Activated T-cell treated with anti-CD3 and anti-CD28 coated beads, Interleukin-2, amount 50 U/mL, for 1 hour (primary cell): ENCODE results near the gene DST.

ENCODE experiments used
- DNase-seq: peaks from one replicate; pipeline ENCODE4 v3.0.0-alpha.2; 2020

DST gene

DNA sequence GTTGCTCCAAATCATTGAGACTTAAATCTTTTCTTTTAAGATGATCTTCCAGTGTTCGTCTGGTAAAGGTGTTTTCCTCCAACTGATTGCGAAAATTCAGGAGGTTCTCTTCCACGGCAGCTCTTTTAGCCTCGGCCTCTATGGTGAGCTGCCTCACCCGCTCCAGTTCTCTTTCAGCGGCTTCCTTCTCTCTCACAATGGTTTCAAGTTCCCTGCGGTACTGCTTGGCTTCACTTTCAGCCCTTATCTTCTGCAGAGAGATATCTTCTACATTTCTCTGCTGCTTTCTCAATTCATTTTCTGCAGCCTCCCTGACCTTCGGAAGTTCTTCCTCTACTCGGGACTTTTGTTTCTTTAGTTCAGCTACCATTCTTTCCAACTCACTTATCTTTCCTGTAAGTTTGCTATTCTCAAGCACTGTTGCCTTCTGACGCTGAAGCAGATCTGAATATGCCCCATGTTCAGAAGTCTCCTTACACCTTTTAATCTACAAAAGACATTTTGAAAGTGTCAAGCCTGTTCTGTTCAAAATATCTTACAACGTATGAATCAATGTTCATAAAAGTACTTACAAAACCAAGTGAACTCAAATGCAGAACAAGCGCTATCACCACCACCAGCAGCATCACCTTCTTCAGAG is 22.3 kb downstream of the DST start:
- DNase-seq, result no peak

DNA sequence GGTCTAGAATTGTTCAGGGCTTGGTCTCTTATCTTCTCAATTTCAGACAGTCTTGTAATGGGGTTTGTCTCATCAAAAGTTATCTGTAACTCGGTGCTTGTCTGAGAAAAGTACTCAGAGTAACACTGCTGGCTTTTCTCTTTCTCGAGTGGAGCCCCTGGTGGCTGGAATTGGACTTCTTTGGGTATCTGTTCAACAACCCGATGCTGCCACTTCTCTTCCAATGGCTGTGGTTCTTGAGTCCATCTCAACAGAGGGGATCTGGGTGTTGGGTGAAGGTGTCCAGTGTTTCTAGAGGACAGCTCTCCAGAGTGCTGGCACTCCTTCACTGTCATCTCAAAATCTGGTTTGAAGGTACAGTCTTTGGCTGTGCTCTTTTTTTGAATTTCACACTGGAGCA is 24.6 kb downstream of the DST start:
- no peak for DNase-seq

DNA sequence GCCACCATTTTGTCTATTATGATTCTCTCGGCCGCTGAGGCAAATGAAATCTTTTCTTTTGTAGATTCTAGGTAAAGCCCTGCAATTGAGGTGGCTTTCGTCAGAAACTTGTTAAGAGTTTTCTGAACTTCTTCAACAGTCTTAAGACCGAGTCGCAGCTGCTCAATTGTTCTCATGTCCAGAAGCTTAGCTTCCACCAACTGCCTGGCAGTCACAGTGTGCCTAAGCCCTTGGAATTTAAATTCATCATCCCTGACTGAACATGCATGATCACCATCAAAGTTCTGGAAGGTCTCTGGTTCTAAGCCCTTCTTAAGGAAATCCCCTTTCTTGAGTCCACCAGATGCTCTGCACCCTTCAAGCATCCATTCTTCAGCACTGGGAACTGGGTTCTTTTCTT is 25.7 kb downstream of the DST start:
- DNase-seq, result no peak

DNA sequence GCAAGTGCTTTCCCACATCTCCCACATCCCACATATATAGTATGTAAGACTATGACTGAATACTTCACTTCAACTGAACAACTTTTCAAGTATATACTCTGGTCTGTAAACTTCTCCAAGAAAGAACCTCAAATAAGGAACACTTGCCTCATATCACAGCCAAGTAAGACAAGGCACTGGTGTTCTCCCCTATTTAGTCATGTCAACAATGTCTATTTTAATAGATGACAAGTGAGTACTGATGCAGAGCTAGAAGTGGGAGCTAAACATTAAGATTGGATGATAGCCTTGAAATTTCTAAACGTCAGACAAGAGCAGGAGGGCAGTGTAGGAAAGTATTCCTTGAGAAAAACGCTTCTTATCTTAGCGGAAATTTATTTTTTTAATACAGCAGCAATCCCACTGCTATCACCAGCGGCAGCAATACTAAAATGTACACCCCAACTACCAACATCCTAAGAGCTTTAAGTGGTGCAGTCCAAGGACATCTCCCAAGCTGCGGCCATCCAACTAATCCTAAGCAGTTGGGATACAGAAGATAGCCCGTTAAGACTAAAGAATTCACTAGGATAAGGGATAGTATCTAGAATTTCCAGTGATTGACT is 29.3 kb downstream of the DST start:
- no peak for DNase-seq

DNA sequence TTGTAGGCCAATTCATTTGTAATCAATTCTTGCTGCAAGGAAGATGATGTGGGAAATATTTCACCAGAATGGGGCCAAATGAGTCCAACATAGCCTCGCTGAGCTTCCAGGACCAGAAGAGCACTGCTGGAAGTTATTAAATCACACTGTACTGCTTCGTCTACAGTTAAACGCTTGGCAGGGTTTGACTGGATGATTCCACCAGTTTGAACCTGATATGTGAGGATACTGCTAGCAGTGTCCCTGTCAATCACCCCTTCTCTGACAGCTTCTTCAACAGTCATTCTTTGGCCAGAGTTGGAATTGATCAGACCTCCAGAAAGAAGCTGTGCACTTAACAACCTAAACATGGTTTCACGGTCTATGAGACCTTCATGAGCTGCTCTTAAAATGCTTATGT is 34.4 kb downstream of the DST start:
- DNase-seq, result no peak

DNA sequence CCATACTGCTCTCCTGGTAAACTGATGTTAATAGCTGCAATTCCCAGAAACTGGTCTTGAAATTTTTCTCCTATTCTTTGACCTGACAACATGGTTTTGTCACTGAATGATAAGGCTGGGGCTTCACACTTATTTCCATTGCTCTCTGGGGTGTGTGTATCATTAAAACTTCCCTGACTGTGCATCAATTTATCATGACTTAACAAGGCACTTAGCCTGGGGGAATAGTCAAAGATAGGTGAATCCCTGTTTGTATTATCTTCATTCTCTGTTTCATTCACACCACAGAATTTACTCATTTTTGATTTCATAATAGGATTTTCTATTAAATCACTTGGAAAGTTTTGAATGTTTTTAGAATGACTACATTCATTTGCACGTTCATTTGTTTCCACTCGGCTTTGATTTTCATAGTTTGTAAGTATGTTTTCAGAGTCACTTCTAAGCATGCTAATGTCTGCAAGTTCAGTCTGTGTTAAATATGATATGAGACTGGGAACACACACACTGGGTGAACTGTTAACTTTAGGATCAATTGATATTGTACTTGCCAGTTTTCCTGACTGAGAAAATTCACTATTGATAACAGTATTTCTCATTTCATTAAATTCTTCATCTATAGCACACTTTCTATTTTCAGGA is 35.5 kb downstream of the DST start:
- DNase-seq, result no peak

DNA sequence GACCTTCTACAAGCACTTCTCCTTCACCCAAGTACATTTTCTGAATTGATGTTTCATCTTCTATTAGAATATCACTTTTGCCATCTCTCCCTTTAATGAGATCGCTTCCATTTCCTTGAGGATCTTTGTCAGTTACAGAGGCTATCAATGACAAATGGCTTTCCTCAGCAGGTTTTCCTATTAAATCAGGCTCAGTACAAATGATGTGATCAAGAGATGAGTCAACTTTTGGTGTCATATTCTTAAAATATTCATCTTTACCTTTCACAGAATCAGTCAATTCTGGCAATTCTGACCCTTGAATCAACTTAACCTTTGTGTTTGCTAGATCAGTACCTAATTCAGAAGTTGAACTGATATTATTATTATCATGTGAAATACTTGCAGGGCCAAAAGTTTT is 37.3 kb downstream of the DST start:
- DNase-seq, result no peak

DNA sequence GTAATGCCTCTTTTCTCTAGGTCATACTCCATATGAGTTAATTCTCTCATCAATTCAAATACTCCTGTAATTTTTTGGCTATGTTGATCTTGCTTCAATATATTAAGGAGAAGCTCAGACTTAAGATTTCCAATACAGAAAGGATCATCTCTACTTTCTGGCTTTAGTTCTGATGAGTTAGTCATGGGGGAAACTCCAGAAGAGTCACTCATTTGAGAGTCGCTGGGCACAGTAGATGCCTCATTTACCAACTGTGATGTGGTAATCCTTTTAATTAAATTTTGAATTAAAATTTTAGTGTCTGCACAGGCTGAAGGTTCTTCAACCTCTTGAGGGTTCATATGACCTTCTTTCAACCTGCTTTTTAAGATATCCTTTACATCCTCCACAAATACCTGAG is 38.5 kb downstream of the DST start:
- DNase-seq, result no peak

DNA sequence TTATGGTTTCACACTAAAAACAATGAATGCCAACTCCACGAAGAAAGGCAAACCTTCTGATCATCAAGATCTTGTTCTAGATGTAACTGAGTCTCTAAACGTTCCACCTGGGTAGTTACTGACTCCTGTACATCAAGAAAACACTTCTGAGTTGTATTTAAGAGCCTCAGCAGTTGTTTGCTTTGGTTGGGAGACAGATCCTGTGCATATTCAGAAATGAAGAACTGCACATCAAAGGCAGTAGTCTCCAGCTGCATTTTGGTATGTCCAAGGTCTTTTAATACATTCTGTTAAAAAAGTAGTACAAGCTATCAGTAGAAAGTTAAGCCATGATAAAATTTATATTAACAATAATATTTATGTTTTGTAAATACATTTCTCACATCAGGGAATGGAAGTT is 41.3 kb downstream of the DST start:
- no peak for DNase-seq

DNA sequence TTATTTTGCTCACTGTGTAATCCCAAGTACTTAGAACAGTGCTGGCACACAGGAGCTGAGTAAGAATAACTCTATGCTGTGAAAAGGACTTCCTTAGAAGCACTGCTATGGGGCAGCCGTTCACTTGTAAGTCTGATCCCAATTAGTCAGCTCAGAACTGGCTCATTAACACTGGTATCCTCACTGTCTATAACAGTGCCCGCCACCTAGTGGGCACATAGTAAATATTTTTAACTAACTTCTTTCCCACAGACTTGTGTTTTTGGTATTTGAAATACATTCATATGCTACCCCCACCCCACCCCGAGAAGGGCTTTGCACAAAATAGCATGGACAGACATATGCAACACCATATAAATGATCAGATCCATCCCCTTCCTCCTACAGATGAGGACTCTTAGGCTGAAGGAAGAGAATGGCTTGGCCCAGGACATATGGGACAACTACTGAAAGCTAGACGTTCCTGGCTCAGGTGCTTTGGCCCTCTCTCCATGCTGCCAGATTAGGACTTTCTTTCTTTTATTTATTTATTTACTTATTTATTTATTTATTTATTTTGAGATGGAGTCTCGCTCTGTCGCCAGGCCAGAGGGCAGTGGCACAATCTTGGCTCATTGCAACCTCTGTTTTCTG is 47.1 kb downstream of the DST start:
- peak; percentile 21 for DNase-seq

DNA sequence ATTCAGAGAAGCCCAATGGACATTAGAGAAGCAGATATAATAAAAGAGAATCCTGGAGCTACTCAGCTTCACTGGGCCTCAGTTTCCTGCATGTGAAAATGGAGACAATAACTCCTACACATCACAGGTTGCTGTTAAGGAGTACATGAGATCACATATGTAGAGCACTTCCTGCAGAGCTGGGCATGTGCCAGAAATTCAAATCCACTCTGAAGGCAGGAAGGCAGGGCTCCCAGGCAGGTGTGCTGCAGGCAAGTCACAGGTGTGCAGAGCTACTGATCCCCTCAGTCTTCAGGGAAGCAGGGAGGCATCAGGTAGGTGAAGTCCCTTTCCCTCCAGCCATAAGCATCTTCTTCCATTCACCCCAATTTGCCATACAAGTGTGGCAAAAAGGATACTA is 48.0 kb downstream of the DST start:
- no peak for DNase-seq

DNA sequence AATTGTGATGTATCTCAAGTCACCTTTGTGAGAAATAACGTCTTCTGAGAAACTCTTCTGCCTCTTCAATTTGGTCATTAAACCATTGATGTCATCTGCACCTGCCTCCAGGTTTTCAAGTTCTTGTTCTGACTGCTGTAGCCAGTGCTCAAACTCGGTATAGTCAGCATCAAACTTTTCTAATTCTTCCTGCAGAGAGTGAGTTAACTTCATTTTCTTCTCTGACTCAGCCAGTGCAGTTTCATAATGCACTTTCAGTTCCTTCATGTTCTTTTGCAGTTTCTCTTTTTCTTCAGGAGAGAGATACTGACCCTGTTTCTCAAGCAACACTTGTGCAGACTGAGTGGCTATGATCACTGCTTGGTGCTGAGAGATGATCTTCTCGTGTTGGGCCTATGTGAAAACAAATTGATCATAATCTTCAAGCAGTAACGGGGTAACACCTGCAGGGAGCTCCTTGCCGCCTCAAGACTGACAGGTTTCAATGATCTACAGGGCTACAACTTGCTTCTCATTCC is 48.8 kb downstream of the DST start:
- DNase-seq, result no peak

DNA sequence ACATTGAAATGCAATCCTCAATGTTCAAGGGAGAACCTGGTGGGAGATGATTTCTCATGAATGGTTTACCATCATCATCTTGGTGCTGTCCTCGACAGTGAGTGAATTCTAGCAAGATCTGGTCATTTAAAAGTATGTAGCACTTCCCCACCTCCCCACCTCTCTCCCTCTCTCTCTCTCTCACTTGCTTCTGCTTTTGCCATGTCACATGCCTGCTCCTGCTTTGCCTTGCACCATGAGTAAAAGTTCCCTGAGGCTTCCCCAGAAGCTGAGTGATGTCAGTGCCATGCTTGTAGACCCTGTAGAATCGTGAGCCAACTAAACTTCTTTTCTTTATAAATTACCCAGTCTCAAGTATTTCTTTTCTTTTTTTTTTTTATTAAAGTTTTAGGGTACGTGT is 60.5 kb downstream of the DST start:
- no peak for DNase-seq

DNA sequence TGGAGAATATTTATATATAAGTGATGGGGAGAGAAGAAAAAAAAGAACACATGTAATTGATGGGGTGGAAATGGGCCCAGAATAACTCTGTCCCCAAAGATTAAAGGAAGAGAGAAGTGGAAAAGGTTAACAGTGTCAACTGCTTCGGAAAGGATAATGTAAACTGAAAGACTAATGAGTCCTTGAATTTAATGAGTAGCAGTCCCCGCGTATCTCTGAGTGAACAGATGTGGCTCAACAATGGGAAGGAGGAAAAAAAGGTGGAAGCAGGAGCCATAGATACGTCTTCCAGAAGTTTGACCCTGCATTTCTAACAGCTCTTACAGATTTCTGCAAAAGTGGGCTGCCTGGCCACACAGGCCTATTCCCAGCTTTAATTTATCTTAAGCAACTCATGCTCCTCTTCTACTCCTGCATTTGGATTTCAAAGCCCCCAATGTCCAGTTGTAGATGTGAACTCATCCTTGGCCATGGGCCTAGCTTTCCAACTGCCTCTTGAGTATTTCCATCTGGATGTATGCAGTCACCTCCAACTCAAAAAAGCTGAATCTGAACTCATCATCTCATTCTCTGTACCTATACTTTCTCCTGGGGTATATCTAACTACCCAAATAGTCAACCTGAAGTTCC is 61.3 kb downstream of the DST start:
- no peak for DNase-seq

DNA sequence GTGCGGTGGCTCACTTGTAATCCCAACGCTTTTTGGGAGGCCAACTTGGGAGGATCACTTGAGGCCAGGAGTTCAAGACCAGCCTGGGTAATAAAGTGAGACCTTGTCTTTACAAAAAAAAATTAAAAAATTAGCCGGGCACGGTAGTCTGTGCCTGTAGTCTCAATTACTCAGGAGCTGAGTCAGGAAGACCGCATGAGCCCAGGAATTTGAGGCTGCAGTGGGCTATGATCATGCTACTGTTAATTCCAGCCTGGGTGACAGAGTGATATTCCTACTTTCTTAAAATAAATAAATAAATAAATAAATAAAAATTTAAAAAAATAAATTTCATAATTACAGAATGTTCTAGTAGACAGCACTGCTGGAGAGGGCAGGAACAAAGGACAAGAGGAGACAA is 62.4 kb downstream of the DST start:
- no peak for DNase-seq

DNA sequence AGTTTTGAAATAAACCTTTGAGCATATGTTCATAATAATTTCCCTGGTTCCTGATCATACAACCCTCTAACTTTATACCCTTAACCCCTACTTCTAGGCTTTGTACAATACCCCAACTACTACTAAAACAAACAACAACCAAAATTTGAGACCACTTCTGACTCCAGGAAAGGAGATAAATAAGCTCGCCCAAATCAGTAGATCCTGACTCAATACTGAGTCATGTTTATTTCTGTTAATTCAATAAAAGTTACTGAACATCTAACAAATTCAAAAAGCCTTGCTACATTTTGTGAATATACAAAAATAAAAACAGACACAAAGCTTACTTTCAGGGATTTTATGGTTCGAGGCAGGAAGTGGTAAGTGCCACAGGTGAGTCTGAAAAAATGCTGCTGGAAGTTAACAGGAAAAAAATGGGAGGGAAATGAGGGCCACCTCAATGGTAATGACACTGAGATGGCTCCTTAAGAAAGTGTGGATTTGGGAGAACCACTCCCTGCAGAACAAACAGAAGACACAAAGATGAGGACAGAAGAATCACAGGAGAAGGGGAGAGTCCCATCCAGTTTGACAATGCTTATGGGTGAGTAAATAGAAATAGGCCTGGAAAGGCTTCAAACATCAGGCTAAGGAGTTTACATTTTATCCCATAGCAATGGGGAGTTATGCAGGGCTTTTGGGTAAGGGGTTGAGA is 63.4 kb downstream of the DST start:
- no peak for DNase-seq

DNA sequence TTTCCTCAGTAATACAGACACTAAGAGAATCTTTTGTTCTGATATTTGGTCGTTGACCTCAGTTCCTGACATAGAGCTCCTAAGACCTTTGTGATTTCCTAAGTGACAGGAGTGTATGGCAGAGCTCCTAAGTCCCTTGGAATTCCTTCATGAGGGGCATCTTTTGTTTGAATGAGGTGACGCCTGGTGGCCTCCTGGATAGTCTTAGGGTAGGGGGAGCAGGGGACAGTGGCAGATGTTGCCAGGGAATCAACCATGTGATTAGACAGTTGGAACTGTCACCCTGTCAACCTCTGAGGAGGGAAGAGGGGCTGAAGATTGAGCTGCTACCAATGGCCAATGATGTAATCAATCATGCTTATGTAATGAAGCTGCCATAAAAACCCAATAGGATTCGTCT is 67.0 kb downstream of the DST start:
- DNase-seq, result no peak

DNA sequence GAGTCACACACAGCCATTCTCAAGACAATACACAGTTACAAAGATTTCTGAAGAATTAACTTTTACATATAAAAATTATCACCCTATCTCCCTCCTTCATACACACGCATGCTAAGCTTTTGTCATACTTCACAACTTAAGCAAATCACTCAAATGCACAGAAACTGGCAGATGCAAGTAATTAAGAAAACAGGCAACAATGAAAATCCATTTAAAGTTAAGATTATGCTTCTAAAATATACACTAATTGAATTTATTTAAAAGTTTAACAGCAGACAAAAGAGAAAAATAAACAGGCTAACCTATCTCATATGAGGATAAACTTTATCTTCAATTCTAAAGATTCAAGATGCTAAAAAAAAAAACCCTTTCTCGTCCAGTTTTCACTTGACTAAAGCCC is 68.4 kb downstream of the DST start:
- no peak for DNase-seq

DNA sequence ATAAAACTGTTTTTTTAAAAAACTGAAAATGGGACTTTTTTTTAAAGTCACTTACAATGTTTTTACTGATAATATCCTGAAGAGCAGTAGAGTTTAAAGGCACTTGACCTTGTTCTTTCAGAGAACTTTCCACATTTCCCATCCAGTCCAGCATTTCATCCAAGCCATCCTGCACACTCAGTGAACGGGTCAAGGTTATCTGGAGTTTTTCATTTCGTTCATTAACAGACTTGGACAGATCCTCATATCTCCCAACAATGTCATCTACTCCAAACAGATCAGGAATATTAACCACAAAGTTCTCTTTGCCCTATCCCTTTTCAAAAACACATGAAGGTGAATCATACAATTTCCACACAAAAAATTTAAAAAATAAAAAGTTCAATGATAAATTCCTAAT is 69.1 kb downstream of the DST start:
- no peak for DNase-seq

DNA sequence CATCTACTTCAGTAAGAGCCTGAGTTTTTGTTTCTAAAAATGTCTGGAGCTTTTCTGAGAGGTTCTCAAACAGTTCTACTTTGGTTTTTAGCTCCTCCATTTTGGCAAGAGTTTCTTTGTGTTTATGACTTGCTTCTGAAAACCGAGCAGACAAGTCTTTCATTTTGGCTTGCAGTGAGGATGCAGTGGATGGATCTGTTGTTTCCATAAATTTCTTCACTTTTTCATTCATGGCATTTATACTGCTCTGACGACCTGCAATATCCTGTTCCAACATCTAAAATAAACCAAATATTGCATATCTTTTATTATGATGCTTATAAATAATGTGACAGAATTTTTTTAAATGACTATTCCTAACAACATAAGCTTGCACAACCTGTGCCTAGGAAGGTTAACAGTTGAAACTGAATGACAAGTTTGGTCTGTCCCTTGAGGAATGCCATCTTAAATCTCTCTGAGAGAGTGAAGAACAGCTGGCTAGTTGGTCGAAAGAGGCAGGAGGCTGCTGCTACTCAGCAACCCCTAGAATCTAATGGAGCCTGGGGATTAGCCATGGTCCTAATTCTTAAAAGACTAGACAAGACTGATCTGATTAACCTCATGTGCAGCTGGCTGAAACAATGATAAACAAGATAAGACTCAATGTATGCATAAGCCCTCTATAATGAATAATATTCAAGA is 69.8 kb downstream of the DST start:
- DNase-seq, result no peak

DNA sequence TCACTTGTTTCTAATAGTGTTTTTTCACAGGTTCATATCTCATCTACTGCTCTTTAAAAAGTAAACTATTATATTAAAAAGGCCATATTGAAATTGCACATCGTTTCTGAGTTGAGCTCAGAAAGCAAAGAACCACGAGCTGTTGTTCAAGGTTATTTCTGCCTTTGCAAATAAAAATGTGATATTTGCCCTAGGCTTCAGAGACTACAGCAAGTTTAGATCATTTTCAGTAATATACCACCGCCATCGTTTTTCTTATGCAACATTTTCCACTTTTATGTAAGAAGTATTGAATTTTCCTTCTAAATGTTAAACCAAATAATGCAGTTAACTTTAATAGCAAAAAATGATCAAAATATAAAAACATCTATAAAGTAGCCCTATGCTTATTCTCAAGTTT is 71.1 kb downstream of the DST start:
- DNase-seq, result no peak
